Spleen (tissue), 11 donors: ENCODE measurements around the gene CTRL. TPM values are rescaled to one million over a fixed set of nuclear protein-coding genes. Genes with fewer than 3 reads are reported as not detected.

ENCODE experiments used
- DNase-seq: peaks from one replicate; pipeline ENCODE4 v3.0.0-alpha.2; 2020
- H3K27ac ChIP-seq, 8 donors: fragments of 200-600 bp; sonication (generic) in 7 of 8; 1 replicate in 4 of 8; 2 replicates in 4 of 8; pipeline versions ENCODE4 v1.5.0 to v1.8.0; 2016 to 2021; ENCODE audit warnings: inconsistent platforms in 4 of 8, mild to moderate bottlenecking in 4 of 8, moderate library complexity in 1 of 8
- H3K27me3 ChIP-seq, 7 donors: fragments of 200-600 bp; sonication (generic) in 6 of 7; replicated peaks in 1 of 7; 1 replicate in 4 of 7; 2 replicates in 3 of 7; pipeline versions ENCODE4 v1.5.0 to v1.8.0; 2016 to 2021; ENCODE audit warnings: inconsistent platforms in 3 of 7, mild to moderate bottlenecking in 1 of 7
- H3K36me3 ChIP-seq, 6 donors: fragments of 200-600 bp; sonication (generic) in 5 of 6; 1 replicate in 4 of 6; 2 replicates in 2 of 6; pipeline versions ENCODE4 v1.5.0 to v1.8.0; 2016 to 2021; ENCODE audit warnings: inconsistent platforms in 2 of 6
- H3K4me1 ChIP-seq, 6 donors: fragments of 200-600 bp; sonication (generic) in 5 of 6; 1 replicate in 3 of 6; 2 replicates in 3 of 6; pipeline versions ENCODE4 v1.5.0 to v1.8.0; 2016 to 2021; ENCODE audit warnings: inconsistent platforms in 3 of 6
- H3K4me3 ChIP-seq, 8 donors: fragments of 200-600 bp; sonication (generic) in 7 of 8; 1 replicate in 4 of 8; 2 replicates in 4 of 8; pipeline versions ENCODE4 v1.5.0 to v1.8.0; 2016 to 2021; ENCODE audit warnings: inconsistent platforms in 4 of 8, mild to moderate bottlenecking in 4 of 8, moderate library complexity in 2 of 8
- H3K9me3 ChIP-seq, 8 donors: fragments of 200-600 bp; sonication (generic) in 7 of 8; 1 replicate in 4 of 8; 2 replicates in 4 of 8; pipeline versions ENCODE4 v1.5.0 to v1.8.0; 2016 to 2021; ENCODE audit warnings: inconsistent platforms in 4 of 8
- CTCF ChIP-seq, 11 experiments: fragments of 200-600 bp in 7 of 11; fragments of 450-650 bp in 4 of 11; sonication (generic) in 4 of 11; IDR thresholded peaks in 8 of 11; conservative IDR thresholded peaks in 3 of 11; 1 replicate in 7 of 11; 2 replicates in 4 of 11; pipeline versions ENCODE4 v1.4.0 to v1.8.0; 2016 to 2021; ENCODE audit warnings: antibody characterized with exemption in 11 of 11, inconsistent platforms in 4 of 11, mild to moderate bottlenecking in 1 of 11
- POLR2A ChIP-seq, 3 donors: fragments of 450-650 bp; IDR thresholded peaks; one replicate each; pipeline ENCODE4 v1.5.1; 2017; ENCODE audit warnings: antibody characterized with exemption in 3 of 3, mild to moderate bottlenecking in 1 of 3
- POLR2AphosphoS5 ChIP-seq, 3 donors: sonication (generic); formaldehyde crosslinking; IDR thresholded peaks; one replicate each; pipeline ENCODE4 v1.5.1; 2017; ENCODE audit warnings: antibody characterized with exemption in 3 of 3
- WGBS, 5 donors: extraction: QIAGEN DNeasy Blood & Tissue Kit in 3 of 5; methylation state at CpG; one replicate each; pipeline versions ENCODE4 v1.1.5 to v1.1.7; 2013 to 2018; 5-methylcytosine and 5-hydroxymethylcytosine counted together
- intact Hi-C: fragments of 100-400 bp; cut with DNase I; formaldehyde crosslinking; loops from one replicate; pipeline ENCODE4 v1.15.0; 2023; ENCODE audit warnings: low total_unique reads
- polyA plus RNA-seq, 3 donors: library from polyadenylated mRNA; stranded (reverse); fragments of 200-250 nt; gene quantifications; one replicate each; pipeline ENCODE4 v1.2.1, GENCODE V29; 2013
- total RNA-seq, 7 donors: library from RNA; depleted of rRNA in 3 of 7; stranded (reverse); fragments of >200 nt in 3 of 7; fragmentation: NEBNext Ultra II Directional in 4 of 7; extraction: Animal tissue kit (Norgen Biotek cat#: 25700) in 4 of 7; gene quantifications; one replicate each; pipeline versions ENCODE4 v1.1.0 to v1.2.1, GENCODE V29; 2016 to 2021
- donor health status: healthy with polysubstance abuse.
- donor health status: DM: no; HTN: no; CAD: no; lungs with moderate emphysema.
- donor health status: DM: no; HTN: no; CAD: no.
- donor health status: Bipolar disorder and iron deficiency.
- donor health status: healthy.
- donor health status: DM: no; HTN: no; CAD: no.
- donor health status: DM: yes; HTN: yes; CAD: no.

CTRL gene
- total and polyA plus RNA-seq, 10 donors, result 2.0 to 10.3 (median 4.7) TPM

GRCh38 chr16:67892375-67892774 lies 39.3 kb downstream of the CTRL start:
- H3K27me3 ChIP-seq, result no peaks in the 10 kb centered on the region
- peak overlapping the region in 6 of 8 donors; percentile 88 to 97 (median 96) for H3K27ac ChIP-seq
- H3K36me3 ChIP-seq, result peaks cover 0 to 5% (median 0%) of the 10 kb centered on the region in 6 donors
- peaks cover 21 to 52% (median 45%) of the 10 kb centered on the region in 6 donors for H3K4me1 ChIP-seq
- 71 to 78% (median 75%) methylated on average over 5 of the region's 5 CpGs for WGBS, 5 donors
- H3K9me3 ChIP-seq, result no peaks in the 10 kb centered on the region
- intact Hi-C loops, result no loop called here
- H3K4me3 ChIP-seq, result peak overlapping the region in 7 of 8 donors; percentile 86 to 97 (median 88)
- TF ChIP-seq POLR2AphosphoS5 (IDR thresholded peaks at IDR 0.05) (no peak), CTCF (IDR thresholded peaks at IDR 0.05 in 8 of 11, conservative IDR thresholded peaks at IDR 0.05 in 3 of 11) (no peak), POLR2A (IDR thresholded peaks at IDR 0.05) (no peak)
- DNase-seq, result no peak

- no peak for DNase-seq
- H3K4me3 ChIP-seq, result no peak overlapping the region
- intact Hi-C loops, result no loop called here
- WGBS, 5 donors, result 86 to 93% (median 90%) methylated on average over 2 to 3 of the region's 3 CpGs
- TF ChIP-seq CTCF (IDR thresholded peaks at IDR 0.05 in 8 of 11, conservative IDR thresholded peaks at IDR 0.05 in 3 of 11) (no peak), POLR2AphosphoS5 (IDR thresholded peaks at IDR 0.05) (no peak), POLR2A (IDR thresholded peaks at IDR 0.05) (no peak)
- peaks cover 3 to 21% (median 12%) of the 10 kb centered on the region in 6 donors for H3K4me1 ChIP-seq
- H3K9me3 ChIP-seq, result no peaks in the 10 kb centered on the region
- no peak overlapping the region for H3K27ac ChIP-seq
- H3K36me3 ChIP-seq, result peaks cover 0 to 45% (median 32%) of the 10 kb centered on the region in 6 donors
- no peaks in the 10 kb centered on the region for H3K27me3 ChIP-seq
These were observed 43.3 kb downstream of the CTRL start for GRCh38 chr16:67888331-67888730.

- H3K27ac ChIP-seq, result no peak overlapping the region
- WGBS, 5 donors, result 88 to 97% (median 94%) methylated on average over 5 of the region's 5 CpGs
- H3K9me3 ChIP-seq, result no peaks in the 10 kb centered on the region
- no peaks in the 10 kb centered on the region for H3K27me3 ChIP-seq
- no peak for DNase-seq
- TF ChIP-seq CTCF (IDR thresholded peaks at IDR 0.05 in 8 of 11, conservative IDR thresholded peaks at IDR 0.05 in 3 of 11) (no peak), POLR2A (IDR thresholded peaks at IDR 0.05) (no peak)
- intact Hi-C loops, result no loop called here
- H3K4me3 ChIP-seq, result no peak overlapping the region
- H3K4me1 ChIP-seq, result peaks cover 0 to 12% (median 3%) of the 10 kb centered on the region in 6 donors
- peaks cover 0 to 65% (median 52%) of the 10 kb centered on the region in 6 donors for H3K36me3 ChIP-seq
These were observed 45.3 kb downstream of the CTRL start for GRCh38 chr16:67886387-67886786.

- intact Hi-C loops, result no loop called here
- Histone ChIP-seq H3K4me3 (no peak overlapping the region), H3K9me3 (no peaks in the 10 kb centered on the region), H3K36me3 (peaks cover 0 to 69% (median 56%) of the 10 kb centered on the region in 6 donors), H3K27ac (no peak overlapping the region), H3K4me1 (peaks cover 0 to 12% (median 3%) of the 10 kb centered on the region in 6 donors), H3K27me3 (no peaks in the 10 kb centered on the region)
- TF ChIP-seq POLR2AphosphoS5 (IDR thresholded peaks at IDR 0.05) (peak in 1 of 3 donors; percentile 39), POLR2A (IDR thresholded peaks at IDR 0.05) (no peak), CTCF (IDR thresholded peaks at IDR 0.05 in 8 of 11, conservative IDR thresholded peaks at IDR 0.05 in 3 of 11) (no peak)
- no peak for DNase-seq
- WGBS, 5 donors, result 92 to 97% (median 95%) methylated on average over 9 to 19 of the region's 19 CpGs
These were observed 45.7 kb downstream of the CTRL start for GRCh38 chr16:67885976-67886375.
